ENCODE data around the gene IREB2.

GRCh38 chr15:78402061-78402610 lies 35.9 kb upstream of the IREB2 start:
- TF ChIP-seq EP300 (IDR thresholded peaks at IDR 0.05) (no peak), POLR2A (IDR thresholded peaks at IDR 0.05) (no peak)
